Measurements from ENCODE around the gene PPP6R1. TPM values are rescaled to one million over a fixed set of nuclear protein-coding genes. Genes with fewer than 3 reads are reported as not detected.

The PPP6R1 gene
- polyA plus RNA-seq, 1 donor = 31.5 TPM

Other genes starting within 250 kb of the PPP6R1 start
- 0.15 TPM for gene GP6, start 220.8 kb downstream of the PPP6R1 start, polyA plus RNA-seq (ENCODE audit: insufficient read length)
- 14.5 TPM for gene RDH13, start 195.9 kb downstream of the PPP6R1 start, polyA plus RNA-seq (ENCODE audit: insufficient read length)
- gene EPS8L1, start 183.1 kb downstream of the PPP6R1 start, polyA plus RNA-seq (ENCODE audit: insufficient read length) = 2.6 TPM
- 74.0 TPM for gene PPP1R12C, start 141.4 kb downstream of the PPP6R1 start, polyA plus RNA-seq (ENCODE audit: insufficient read length)
- 516 TPM for gene TNNT1, start 109.8 kb downstream of the PPP6R1 start, polyA plus RNA-seq (ENCODE audit: insufficient read length)
- 1.9 TPM for gene TNNI3, start 101.3 kb downstream of the PPP6R1 start, polyA plus RNA-seq (ENCODE audit: insufficient read length)
- gene DNAAF3, start 92.4 kb downstream of the PPP6R1 start, polyA plus RNA-seq (ENCODE audit: insufficient read length) = 1.2 TPM
- gene SYT5, start 78.7 kb downstream of the PPP6R1 start, polyA plus RNA-seq (ENCODE audit: insufficient read length) = 0.13 TPM
- gene PTPRH, start 49.5 kb downstream of the PPP6R1 start, polyA plus RNA-seq (ENCODE audit: insufficient read length) = 0.27 TPM
- 2.6 TPM for gene TMEM86B, start 30.3 kb downstream of the PPP6R1 start, polyA plus RNA-seq (ENCODE audit: insufficient read length)
- 30.6 TPM for gene HSPBP1, start 21.1 kb upstream of the PPP6R1 start, polyA plus RNA-seq (ENCODE audit: insufficient read length)
- 5.8 TPM for gene BRSK1, start 25.0 kb upstream of the PPP6R1 start, polyA plus RNA-seq (ENCODE audit: insufficient read length)
- 1.3 TPM for gene TMEM150B, start 66.3 kb upstream of the PPP6R1 start, polyA plus RNA-seq (ENCODE audit: insufficient read length)
- 26.8 TPM for gene KMT5C, start 80.9 kb upstream of the PPP6R1 start, polyA plus RNA-seq (ENCODE audit: insufficient read length)
- gene COX6B2, start 95.7 kb upstream of the PPP6R1 start, polyA plus RNA-seq (ENCODE audit: insufficient read length) = 0.65 TPM
- not detected for gene GARIN5B, start 104.2 kb upstream of the PPP6R1 start, polyA plus RNA-seq (ENCODE audit: insufficient read length)
- gene IL11, start 111.4 kb upstream of the PPP6R1 start, polyA plus RNA-seq (ENCODE audit: insufficient read length) = 0.25 TPM
- not detected for gene TMEM190, start 117.8 kb upstream of the PPP6R1 start, polyA plus RNA-seq (ENCODE audit: insufficient read length)
- 0.32 TPM for gene TMEM238, start 125.3 kb upstream of the PPP6R1 start, polyA plus RNA-seq (ENCODE audit: insufficient read length)
- gene RPL28, start 126.9 kb upstream of the PPP6R1 start, polyA plus RNA-seq (ENCODE audit: insufficient read length) = 1,898 TPM
- 47.2 TPM for gene UBE2S, start 148.8 kb upstream of the PPP6R1 start, polyA plus RNA-seq (ENCODE audit: insufficient read length)
- 0.18 TPM for gene SHISA7, start 184.3 kb upstream of the PPP6R1 start, polyA plus RNA-seq (ENCODE audit: insufficient read length)
- 36.1 TPM for gene ISOC2, start 202.6 kb upstream of the PPP6R1 start, polyA plus RNA-seq (ENCODE audit: insufficient read length)
- gene C19orf85, start 205.7 kb upstream of the PPP6R1 start, polyA plus RNA-seq (ENCODE audit: insufficient read length) = not detected
- gene ZNF628, start 217.6 kb upstream of the PPP6R1 start, polyA plus RNA-seq (ENCODE audit: insufficient read length) = 5.0 TPM
- 29.9 TPM for gene NAT14, start 226.2 kb upstream of the PPP6R1 start, polyA plus RNA-seq (ENCODE audit: insufficient read length)
- 13.3 TPM for gene SSC5D, start 229.4 kb upstream of the PPP6R1 start, polyA plus RNA-seq (ENCODE audit: insufficient read length)